ENCODE data around the gene PREPL. TPM values are rescaled to one million over a fixed set of nuclear protein-coding genes. Genes with fewer than 3 reads are reported as not detected.
"Not testable (repeated sequence)": the region's sequence is repeated elsewhere in the genome, so short reads cannot be mapped to it uniquely, and the experiment has no call there.

The PREPL gene
- total RNA-seq, 1 donor from 2014 or later = 60.0 TPM

GRCh38 chr2:44314362-44314761 lies 46.9 kb downstream of the PREPL start:
- TF ChIP-seq, protein P1, sequence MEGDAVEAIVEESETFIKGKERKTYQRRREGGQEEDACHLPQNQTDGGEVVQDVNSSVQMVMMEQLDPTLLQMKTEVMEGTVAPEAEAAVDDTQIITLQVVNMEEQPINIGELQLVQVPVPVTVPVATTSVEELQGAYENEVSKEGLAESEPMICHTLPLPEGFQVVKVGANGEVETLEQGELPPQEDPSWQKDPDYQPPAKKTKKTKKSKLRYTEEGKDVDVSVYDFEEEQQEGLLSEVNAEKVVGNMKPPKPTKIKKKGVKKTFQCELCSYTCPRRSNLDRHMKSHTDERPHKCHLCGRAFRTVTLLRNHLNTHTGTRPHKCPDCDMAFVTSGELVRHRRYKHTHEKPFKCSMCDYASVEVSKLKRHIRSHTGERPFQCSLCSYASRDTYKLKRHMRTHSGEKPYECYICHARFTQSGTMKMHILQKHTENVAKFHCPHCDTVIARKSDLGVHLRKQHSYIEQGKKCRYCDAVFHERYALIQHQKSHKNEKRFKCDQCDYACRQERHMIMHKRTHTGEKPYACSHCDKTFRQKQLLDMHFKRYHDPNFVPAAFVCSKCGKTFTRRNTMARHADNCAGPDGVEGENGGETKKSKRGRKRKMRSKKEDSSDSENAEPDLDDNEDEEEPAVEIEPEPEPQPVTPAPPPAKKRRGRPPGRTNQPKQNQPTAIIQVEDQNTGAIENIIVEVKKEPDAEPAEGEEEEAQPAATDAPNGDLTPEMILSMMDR (IDR thresholded peaks at IDR 0.05) = no peak
- no peak for DNase-seq (ENCODE audit: low spot score)
- Mint-ChIP-seq H3K27ac (ENCODE audit: unreplicated experiment) (no peak overlapping the region), H3K4me3 (ENCODE audit: unreplicated experiment) (no peak overlapping the region), H3K27me3 (ENCODE audit: low read depth) (no peaks in the 10 kb centered on the region), H3K4me1 (ENCODE audit: low read depth) (no peaks in the 10 kb centered on the region), H3K9me3 (ENCODE audit: low read depth) (peaks cover 20% of the 10 kb centered on the region), H3K36me3 (ENCODE audit: low read depth) (peaks cover 58% of the 10 kb centered on the region)

- TF ChIP-seq, protein P1 (IDR thresholded peaks at IDR 0.05) = no peak
- no peak for DNase-seq (ENCODE audit: low spot score)
- H3K36me3 Mint-ChIP-seq (ENCODE audit: low read depth) = peaks cover 42% of the 10 kb centered on the region
- H3K27me3 Mint-ChIP-seq (ENCODE audit: low read depth) = no peaks in the 10 kb centered on the region
- peaks cover 29% of the 10 kb centered on the region for H3K9me3 Mint-ChIP-seq (ENCODE audit: low read depth)
- H3K27ac Mint-ChIP-seq (ENCODE audit: unreplicated experiment) = no peak overlapping the region
- H3K4me3 Mint-ChIP-seq (ENCODE audit: unreplicated experiment) = no peak overlapping the region
- no peaks in the 10 kb centered on the region for H3K4me1 Mint-ChIP-seq (ENCODE audit: low read depth)
Observed at GRCh38 chr2:44310287-44310686, 51.0 kb downstream of the PREPL start.

- H3K9me3 Mint-ChIP-seq (ENCODE audit: low read depth) = peaks cover 21% of the 10 kb centered on the region
- H3K27me3 Mint-ChIP-seq (ENCODE audit: low read depth) = no peaks in the 10 kb centered on the region
- TF ChIP-seq, protein P1 (IDR thresholded peaks at IDR 0.05) = no peak
Observed at GRCh38 chr2:44305882-44306281, 55.4 kb downstream of the PREPL start.

DNA sequence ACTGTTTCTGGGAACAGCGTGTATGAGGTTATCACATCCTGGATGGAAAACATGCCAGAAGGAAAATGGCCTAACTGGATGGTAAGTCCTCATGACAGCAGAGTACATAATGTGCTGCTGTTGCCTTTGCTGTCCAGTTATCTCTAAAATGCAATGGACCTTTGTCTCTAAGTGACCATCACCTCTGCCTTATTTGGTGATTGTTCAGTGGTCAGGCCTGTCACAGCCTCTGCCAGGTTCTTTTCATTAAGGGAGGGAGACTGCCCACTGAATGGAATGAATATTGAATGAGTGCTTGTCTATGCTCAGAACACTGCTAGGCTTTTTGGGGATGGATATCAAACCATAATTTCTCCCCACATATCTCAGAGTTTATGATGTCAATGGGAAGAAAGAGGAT lies 57.0 kb downstream of the PREPL start:
- peaks cover 2% of the 10 kb centered on the region for H3K36me3 Mint-ChIP-seq (ENCODE audit: low read depth)
- no peak overlapping the region for H3K4me3 Mint-ChIP-seq (ENCODE audit: unreplicated experiment)

More at GRCh38 chr2:44305882-44306281, 55.4 kb downstream of the PREPL start:
- Mint-ChIP-seq H3K36me3 (ENCODE audit: low read depth) (peaks cover 10% of the 10 kb centered on the region), H3K4me3 (ENCODE audit: unreplicated experiment) (no peak overlapping the region), H3K27ac (ENCODE audit: unreplicated experiment) (no peak overlapping the region), H3K4me1 (ENCODE audit: low read depth) (no peaks in the 10 kb centered on the region)
- DNase-seq (ENCODE audit: low spot score) = no peak

DNA sequence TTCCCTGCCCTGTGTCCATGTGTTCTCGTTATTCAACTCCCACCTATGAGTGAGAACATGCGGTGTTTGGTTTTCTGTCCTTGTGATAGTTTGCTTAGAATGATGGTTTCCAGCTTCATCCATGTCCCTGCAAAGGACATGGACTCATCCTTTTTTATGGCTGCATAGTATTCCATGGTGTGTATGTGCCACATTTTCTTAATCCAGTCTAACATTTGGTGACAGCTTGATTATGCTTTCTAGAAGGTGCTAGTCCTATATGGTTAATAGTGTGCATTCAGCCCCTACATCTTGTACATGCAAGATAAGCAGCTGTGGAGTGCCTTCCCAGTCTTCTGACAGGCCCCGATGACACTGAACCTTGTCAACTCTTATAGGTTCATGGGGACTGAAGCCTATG lies 57.5 kb downstream of the PREPL start:
- not testable (repeated sequence) for H3K36me3 Mint-ChIP-seq (ENCODE audit: low read depth); H3K27ac Mint-ChIP-seq (ENCODE audit: unreplicated experiment); H3K9me3 Mint-ChIP-seq (ENCODE audit: low read depth); DNase-seq (ENCODE audit: low spot score); H3K4me1 Mint-ChIP-seq (ENCODE audit: low read depth); H3K27me3 Mint-ChIP-seq (ENCODE audit: low read depth); H3K4me3 Mint-ChIP-seq (ENCODE audit: unreplicated experiment)

More for the DNA sequence above, 57.0 kb downstream of the PREPL start:
- H3K9me3 Mint-ChIP-seq (ENCODE audit: low read depth) = peaks cover 11% of the 10 kb centered on the region
- TF ChIP-seq, protein P1 (IDR thresholded peaks at IDR 0.05) = no peak
- no peak overlapping the region for H3K27ac Mint-ChIP-seq (ENCODE audit: unreplicated experiment)
- no peaks in the 10 kb centered on the region for H3K27me3 Mint-ChIP-seq (ENCODE audit: low read depth)
- DNase-seq (ENCODE audit: low spot score) = no peak
- H3K4me1 Mint-ChIP-seq (ENCODE audit: low read depth) = no peaks in the 10 kb centered on the region

GRCh38 chr2:44301111-44301510 lies 60.2 kb downstream of the PREPL start:
- Mint-ChIP-seq H3K27me3 (ENCODE audit: low read depth) (no peaks in the 10 kb centered on the region), H3K4me3 (ENCODE audit: unreplicated experiment) (no peak overlapping the region), H3K9me3 (ENCODE audit: low read depth) (peaks cover 3% of the 10 kb centered on the region), H3K4me1 (ENCODE audit: low read depth) (peaks cover 6% of the 10 kb centered on the region), H3K27ac (ENCODE audit: unreplicated experiment) (no peak overlapping the region), H3K36me3 (ENCODE audit: low read depth) (no peaks in the 10 kb centered on the region)
- DNase-seq (ENCODE audit: low spot score) = no peak
- TF ChIP-seq, protein P1 (IDR thresholded peaks at IDR 0.05) = no peak
